Upper lobe of left lung (tissue), 6 donors: ENCODE data around the gene C22orf15. TPM values are rescaled to one million over a fixed set of nuclear protein-coding genes. Genes with fewer than 3 reads are reported as not detected.
A peak's percentile ranks its signal among the peaks of the same experiment; 100 is the strongest.
"Not testable (repeated sequence)": the region's sequence is repeated elsewhere in the genome, so short reads cannot be mapped to it uniquely, and the experiment has no call there.

Experiments
- ATAC-seq, 2 donors: fragments of 200-7000 bp; cut with Tn5 transposase; one replicate each; pipeline ENCODE4 v1.9.1; 2022; ENCODE audit warnings: mild to moderate bottlenecking in 2 of 2, moderate library complexity in 2 of 2; ENCODE audit not compliant: low FRiP score in 2 of 2
- DNase-seq, 2 donors: peaks; one replicate each; pipeline ENCODE4 v3.0.0-alpha.2; 2019 to 2020
- H3K27ac ChIP-seq, 4 donors: fragments of 200-600 bp; sonication (generic); one replicate each; pipeline ENCODE4 v1.5.1; 2016 to 2019
- H3K27me3 ChIP-seq, 4 donors: fragments of 200-600 bp; sonication (generic); one replicate each; pipeline ENCODE4 v1.5.1; 2017 to 2019
- H3K36me3 ChIP-seq, 4 donors: fragments of 200-600 bp; sonication (generic); one replicate each; pipeline ENCODE4 v1.5.1; 2016 to 2019
- H3K4me1 ChIP-seq, 4 donors: fragments of 200-600 bp; sonication (generic); one replicate each; pipeline ENCODE4 v1.5.1; 2018 to 2019
- H3K4me3 ChIP-seq, 4 donors: fragments of 200-600 bp; sonication (generic); one replicate each; pipeline ENCODE4 v1.5.1; 2017 to 2019; ENCODE audit warnings: mild to moderate bottlenecking in 2 of 4, moderate library complexity in 1 of 4
- H3K9me3 ChIP-seq, 4 donors: fragments of 200-600 bp; sonication (generic); one replicate each; pipeline ENCODE4 v1.5.1; 2018 to 2019
- CTCF ChIP-seq, 6 experiments: fragments of 450-650 bp in 4 of 6; fragments of 200-600 bp in 2 of 6; sonication (generic) in 2 of 6; IDR thresholded peaks; one replicate each; pipeline ENCODE4 v1.5.1; 2016 to 2019; ENCODE audit warnings: antibody characterized with exemption in 6 of 6
- EP300 ChIP-seq, 4 donors: sonication (generic); formaldehyde crosslinking; IDR thresholded peaks; one replicate each; pipeline ENCODE4 v1.5.1; 2017; ENCODE audit warnings: antibody characterized with exemption in 4 of 4, control low read depth in 2 of 4
- POLR2A ChIP-seq, 4 donors: fragments of 450-650 bp; IDR thresholded peaks; one replicate each; pipeline ENCODE4 v1.5.1; 2016 to 2017; ENCODE audit warnings: antibody characterized with exemption in 4 of 4, mild to moderate bottlenecking in 2 of 4
- POLR2AphosphoS5 ChIP-seq, 2 donors: sonication (generic); formaldehyde crosslinking; IDR thresholded peaks; one replicate each; pipeline ENCODE4 v1.5.1; 2017; ENCODE audit warnings: antibody characterized with exemption in 2 of 2
- WGBS, 2 donors: methylation state at CpG; one replicate each; pipeline ENCODE4 v1.1.5; 2017 to 2018; 5-methylcytosine and 5-hydroxymethylcytosine counted together
- total RNA-seq, 6 donors: library from RNA; depleted of rRNA in 4 of 6; stranded (reverse); fragments of >200 nt in 4 of 6; gene quantifications; one replicate each; pipeline versions ENCODE4 v1.1.0 to v1.2.1, GENCODE V29; 2016 to 2021
- donor health status: DM: no; HTN: no; CAD: no; lungs with moderate emphysema.
- donor health status: DM: no; HTN: yes; CAD: no; lungs with severe emphysema.

The C22orf15 gene
- total RNA-seq, 6 donors from 2014 or later, result 0.29 to 7.3 (median 4.6) TPM

- no peaks in the 10 kb centered on the region for H3K27me3 ChIP-seq
- TF ChIP-seq EP300 (IDR thresholded peaks at IDR 0.05), result no peak
- no peak for TF ChIP-seq POLR2A (IDR thresholded peaks at IDR 0.05)
- TF ChIP-seq POLR2AphosphoS5 (IDR thresholded peaks at IDR 0.05), result no peak
- no peak for TF ChIP-seq CTCF (IDR thresholded peaks at IDR 0.05)
- ATAC-seq (no peak), DNase-seq (no peak)
- 61 to 82% methylated on average over 4 of the region's 4 CpGs for WGBS, 2 donors
- no peaks in the 10 kb centered on the region for H3K36me3 ChIP-seq
- H3K27ac ChIP-seq, result no peak overlapping the region
- H3K4me3 ChIP-seq, result no peak overlapping the region
- H3K9me3 ChIP-seq, result no peaks in the 10 kb centered on the region
- peaks cover 3 to 8% (median 5%) of the 10 kb centered on the region in 4 donors for H3K4me1 ChIP-seq
Measured at GRCh38 chr22:23722160-23722559, 40.6 kb upstream of the C22orf15 start.

GRCh38 chr22:23722724-23723123, 40.1 kb upstream of the C22orf15 start:
- no peaks in the 10 kb centered on the region for H3K36me3 ChIP-seq
- ATAC-seq (no peak), DNase-seq (no peak)
- H3K9me3 ChIP-seq, result no peaks in the 10 kb centered on the region
- peak overlapping the region; percentile 34 to 59 (median 48) for H3K27ac ChIP-seq
- WGBS, 2 donors, result 78 to 83% methylated on average over 2 of the region's 2 CpGs
- H3K4me3 ChIP-seq, result no peak overlapping the region
- H3K27me3 ChIP-seq, result no peaks in the 10 kb centered on the region
- peaks cover 0 to 3% (median 2%) of the 10 kb centered on the region in 4 donors for H3K4me1 ChIP-seq
- TF ChIP-seq CTCF (IDR thresholded peaks at IDR 0.05) (no peak), POLR2A (IDR thresholded peaks at IDR 0.05) (no peak), POLR2AphosphoS5 (IDR thresholded peaks at IDR 0.05) (no peak), EP300 (IDR thresholded peaks at IDR 0.05) (no peak)

DNA sequence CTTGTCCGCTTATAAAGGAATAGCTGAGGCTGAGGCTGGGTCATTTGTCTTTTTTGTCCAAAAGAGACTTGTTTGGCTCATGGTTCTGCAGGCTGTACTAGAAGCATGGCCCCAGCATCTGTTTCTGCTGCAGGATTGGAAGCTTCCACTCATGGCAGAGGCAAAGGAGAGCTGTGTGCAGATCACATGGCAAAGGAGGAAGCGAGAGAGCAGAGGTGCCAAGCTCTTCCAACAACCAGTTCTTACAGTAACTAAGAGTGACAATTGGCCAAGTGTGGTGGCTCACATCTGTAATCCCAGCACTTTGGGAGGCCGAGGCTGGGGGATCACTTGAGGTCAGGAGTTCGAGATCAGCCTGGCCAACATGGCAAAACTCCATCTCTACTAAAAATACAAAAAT, 34.7 kb upstream of the C22orf15 start:
- not testable (repeated sequence) for DNase-seq, H3K4me1 ChIP-seq, H3K4me3 ChIP-seq, ATAC-seq, H3K36me3 ChIP-seq, H3K27ac ChIP-seq, H3K27me3 ChIP-seq, H3K9me3 ChIP-seq
- WGBS, 2 donors, result 73 to 93% methylated on average over 4 of the region's 4 CpGs

DNA sequence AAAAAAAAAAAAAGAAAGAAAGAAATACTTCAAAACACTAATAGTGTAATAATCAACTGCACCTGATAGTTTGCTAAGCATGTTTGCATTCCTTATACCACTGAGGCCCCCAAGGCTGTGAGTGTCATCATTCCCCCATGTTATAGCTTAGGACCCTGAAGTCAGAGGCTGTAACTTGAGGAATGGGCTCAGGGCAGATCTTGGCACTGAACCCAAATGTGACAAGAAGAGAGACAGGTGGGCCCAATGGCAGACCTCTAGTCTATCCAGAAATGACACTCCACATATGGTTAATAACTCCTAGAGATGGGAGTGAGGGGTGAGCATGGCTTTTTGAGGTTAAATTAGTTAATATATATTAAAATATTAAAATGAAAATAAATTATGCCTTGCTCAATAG, 25.1 kb upstream of the C22orf15 start:
- Histone ChIP-seq H3K4me1 (no peaks in the 10 kb centered on the region), H3K27me3 (no peaks in the 10 kb centered on the region), H3K36me3 (peaks cover 0 to 17% (median 6%) of the 10 kb centered on the region in 4 donors), H3K27ac (no peak overlapping the region), H3K4me3 (no peak overlapping the region), H3K9me3 (no peaks in the 10 kb centered on the region)
- no peak for DNase-seq
- TF ChIP-seq POLR2A (IDR thresholded peaks at IDR 0.05) (no peak), EP300 (IDR thresholded peaks at IDR 0.05) (no peak), POLR2AphosphoS5 (IDR thresholded peaks at IDR 0.05) (no peak), CTCF (IDR thresholded peaks at IDR 0.05) (no peak)
- ATAC-seq, result no peak

GRCh38 chr22:23742505-23743264, 20.1 kb upstream of the C22orf15 start:
- no peaks in the 10 kb centered on the region for H3K27me3 ChIP-seq
- TF ChIP-seq CTCF (IDR thresholded peaks at IDR 0.05) (no peak), POLR2AphosphoS5 (IDR thresholded peaks at IDR 0.05) (no peak), EP300 (IDR thresholded peaks at IDR 0.05) (no peak), POLR2A (IDR thresholded peaks at IDR 0.05) (no peak)
- no peak for DNase-seq
- H3K27ac ChIP-seq, result peak overlapping the region in 2 of 4 donors; percentile 8 to 22
- H3K9me3 ChIP-seq, result no peaks in the 10 kb centered on the region
- 79 to 80% methylated on average over 4 to 7 of the region's 7 CpGs for WGBS, 2 donors
- peaks cover 0 to 4% (median 0%) of the 10 kb centered on the region in 4 donors for H3K4me1 ChIP-seq
- no peak overlapping the region for H3K4me3 ChIP-seq
- peak; percentile 41 for ATAC-seq
- H3K36me3 ChIP-seq, result peaks cover 0 to 45% (median 25%) of the 10 kb centered on the region in 4 donors
